Hepatocyte (in vitro differentiated cells): ENCODE measurements around the gene UPF2. TPM values are rescaled to one million over a fixed set of nuclear protein-coding genes. Genes with fewer than 3 reads are reported as not detected.

Experiments used
- DNase-seq: peaks from one replicate; pipeline ENCODE4 v3.0.0-alpha.2; 2016; ENCODE audit warnings: low spot score
- H2AFZ ChIP-seq: fragments of 200-600 bp; sonication (generic); 2 replicates; pipeline ENCODE4 v1.6.0; 2016; ENCODE audit warnings: antibody characterized with exemption, mild to moderate bottlenecking
- H3K27ac ChIP-seq: fragments of 200-600 bp; sonication (generic); 2 replicates; pipeline ENCODE4 v1.5.1; 2016; ENCODE audit warnings: mild to moderate bottlenecking
- H3K27me3 ChIP-seq: fragments of 200-600 bp; sonication (generic); 2 replicates; pipeline ENCODE4 v1.6.1; 2016
- H3K36me3 ChIP-seq: fragments of 200-600 bp; sonication (generic); replicated peaks from 2 replicates; pipeline ENCODE4 v1.5.1; 2016; ENCODE audit warnings: low read depth; ENCODE audit not compliant: insufficient read depth
- H3K4me1 ChIP-seq: fragments of 200-600 bp; sonication (generic); 2 replicates; pipeline ENCODE4 v1.5.1; 2016; ENCODE audit warnings: mild to moderate bottlenecking, moderate library complexity; ENCODE audit not compliant: insufficient read depth
- H3K4me2 ChIP-seq: fragments of 200-600 bp; sonication (generic); 2 replicates; pipeline ENCODE4 v1.6.0; 2016
- H3K4me3 ChIP-seq: fragments of 200-600 bp; sonication (generic); 2 replicates; pipeline ENCODE4 v1.5.1; 2016; ENCODE audit warnings: mild to moderate bottlenecking
- H3K79me2 ChIP-seq: fragments of 200-600 bp; sonication (generic); 2 replicates; pipeline ENCODE4 v1.6.0; 2017; ENCODE audit warnings: mild to moderate bottlenecking
- H3K9me2 ChIP-seq: fragments of 200-600 bp; sonication (generic); replicated peaks from 2 replicates; pipeline ENCODE4 v1.6.0; 2017; ENCODE audit warnings: mild to moderate bottlenecking; ENCODE audit not compliant: insufficient read depth
- H3K9me3 ChIP-seq: fragments of 200-600 bp; sonication (generic); 2 replicates; pipeline ENCODE4 v1.5.1; 2016; ENCODE audit warnings: low read depth, mild to moderate bottlenecking
- H4K20me1 ChIP-seq: fragments of 200-600 bp; sonication (generic); 2 replicates; pipeline ENCODE4 v1.6.0; 2016; ENCODE audit warnings: mild to moderate bottlenecking; ENCODE audit not compliant: insufficient read depth, poor library complexity, severe bottlenecking
- EZH2 ChIP-seq: fragments of 200-600 bp; sonication (generic); IDR thresholded peaks from 2 replicates; pipeline ENCODE4 v1.6.1; 2016; ENCODE audit warnings: antibody characterized with exemption, mild to moderate bottlenecking, borderline replicate concordance
- EZH2phosphoT487 ChIP-seq: fragments of 200-600 bp; sonication (generic); IDR thresholded peaks from one replicate; pipeline ENCODE4 v1.6.1; 2018; ENCODE audit warnings: antibody characterized with exemption, mild to moderate bottlenecking, low read depth, moderate library complexity; ENCODE audit not compliant: unreplicated experiment, severe bottlenecking
- WGBS: methylation state at CpG from one replicate; pipeline ENCODE4 v1.1.6; 2016; ENCODE audit warnings: low lambda C conversion rate; ENCODE audit errors: missing lambda C conversion rate; 5-methylcytosine and 5-hydroxymethylcytosine counted together
- polyA plus RNA-seq: library from polyadenylated mRNA; unstranded; fragments of >200 nt; fragmentation: Nextera tagmentation; extraction: Ambion mirVana; gene quantifications from 2 replicates; pipeline ENCODE4 v1.2.1, GENCODE V29; 2016
- total RNA-seq: library from RNA; depleted of rRNA; stranded (reverse); fragments of >200 nt; gene quantifications from 2 replicates; pipeline ENCODE4 v1.2.3, GENCODE V29; 2014
- TF ChIP-seq, protein P1 (sequence below): fragments of 200-600 bp; sonication (generic); IDR thresholded peaks from 2 replicates; pipeline ENCODE4 v1.5.1; 2016; ENCODE audit warnings: antibody characterized with exemption, mild to moderate bottlenecking; ENCODE audit not compliant: poor library complexity

Gene UPF2
- total and polyA plus RNA-seq, 2 experiments from 2014 or later = 12.3 to 14.5 TPM

DNA sequence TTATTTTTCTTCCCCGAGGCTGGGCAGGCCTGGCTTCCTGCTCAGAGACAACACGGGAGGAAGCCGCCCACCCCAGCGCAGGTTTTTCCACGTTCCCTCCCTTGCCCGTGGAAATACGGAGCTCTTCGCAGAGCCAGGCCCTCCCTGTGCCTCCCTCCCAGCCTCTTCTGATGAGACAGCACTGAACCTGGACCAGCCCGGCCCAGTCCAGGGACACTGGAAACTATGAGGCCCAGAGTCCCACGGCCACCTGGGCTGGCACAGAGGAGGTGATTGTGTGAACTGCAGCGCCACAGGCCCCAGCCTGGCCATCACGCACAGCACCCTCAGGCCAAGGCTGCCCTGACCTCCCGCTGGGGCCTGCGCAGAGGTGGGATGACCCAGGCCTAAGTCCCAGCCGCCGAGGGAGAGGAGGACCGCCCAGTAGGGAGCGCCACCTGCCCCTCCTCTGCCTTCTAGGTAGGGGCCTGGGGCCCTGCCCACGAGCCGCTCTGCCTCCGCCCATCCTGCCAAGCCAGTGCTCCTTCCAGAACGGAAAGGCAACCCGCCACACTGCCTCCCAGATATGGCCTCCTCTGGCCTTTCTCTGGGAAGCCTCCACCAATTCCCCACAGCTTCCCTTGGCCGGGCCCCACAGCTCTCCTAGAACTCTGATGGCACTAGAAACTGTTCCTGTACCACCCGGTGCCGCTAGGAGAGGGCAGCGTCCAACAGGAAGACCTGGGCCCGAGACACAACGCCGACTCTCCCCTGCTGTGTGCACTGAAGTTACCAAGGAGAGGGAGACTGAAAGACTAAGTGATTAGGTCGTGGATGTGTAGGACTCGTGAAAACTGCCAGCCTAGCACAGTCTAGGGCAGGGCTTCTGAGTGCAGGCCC is 162.2 kb downstream of the UPF2 start:
- Histone ChIP-seq H4K20me1 (no peaks in the 10 kb centered on the region), H2AFZ (no peak overlapping the region), H3K9me2 (no peaks in the 10 kb centered on the region), H3K4me2 (no peak overlapping the region), H3K27ac (no peak overlapping the region), H3K9me3 (no peaks in the 10 kb centered on the region), H3K27me3 (no peaks in the 10 kb centered on the region), H3K4me1 (peaks cover 21% of the 10 kb centered on the region), H3K36me3 (no peaks in the 10 kb centered on the region), H3K79me2 (no peaks in the 10 kb centered on the region), H3K4me3 (no peak overlapping the region)
- DNase-seq = no peak
- WGBS = 86% methylated on average over 30 of the region's 32 CpGs
- TF ChIP-seq EZH2 (no peak), EZH2phosphoT487 (no peak)
- TF ChIP-seq, protein P1, sequence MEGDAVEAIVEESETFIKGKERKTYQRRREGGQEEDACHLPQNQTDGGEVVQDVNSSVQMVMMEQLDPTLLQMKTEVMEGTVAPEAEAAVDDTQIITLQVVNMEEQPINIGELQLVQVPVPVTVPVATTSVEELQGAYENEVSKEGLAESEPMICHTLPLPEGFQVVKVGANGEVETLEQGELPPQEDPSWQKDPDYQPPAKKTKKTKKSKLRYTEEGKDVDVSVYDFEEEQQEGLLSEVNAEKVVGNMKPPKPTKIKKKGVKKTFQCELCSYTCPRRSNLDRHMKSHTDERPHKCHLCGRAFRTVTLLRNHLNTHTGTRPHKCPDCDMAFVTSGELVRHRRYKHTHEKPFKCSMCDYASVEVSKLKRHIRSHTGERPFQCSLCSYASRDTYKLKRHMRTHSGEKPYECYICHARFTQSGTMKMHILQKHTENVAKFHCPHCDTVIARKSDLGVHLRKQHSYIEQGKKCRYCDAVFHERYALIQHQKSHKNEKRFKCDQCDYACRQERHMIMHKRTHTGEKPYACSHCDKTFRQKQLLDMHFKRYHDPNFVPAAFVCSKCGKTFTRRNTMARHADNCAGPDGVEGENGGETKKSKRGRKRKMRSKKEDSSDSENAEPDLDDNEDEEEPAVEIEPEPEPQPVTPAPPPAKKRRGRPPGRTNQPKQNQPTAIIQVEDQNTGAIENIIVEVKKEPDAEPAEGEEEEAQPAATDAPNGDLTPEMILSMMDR = no peak

GRCh38 chr10:11879387-11880094 is 163.1 kb downstream of the UPF2 start:
- 84% methylated on average over 14 of the region's 15 CpGs for WGBS
- no peak overlapping the region for H2AFZ ChIP-seq
- H3K36me3 ChIP-seq = no peaks in the 10 kb centered on the region
- no peaks in the 10 kb centered on the region for H3K79me2 ChIP-seq
- TF ChIP-seq EZH2 = no peak
- TF ChIP-seq, protein P1 = no peak
- TF ChIP-seq EZH2phosphoT487 = no peak
- H3K9me2 ChIP-seq = no peaks in the 10 kb centered on the region
- no peaks in the 10 kb centered on the region for H4K20me1 ChIP-seq
- no peak overlapping the region for H3K27ac ChIP-seq
- H3K9me3 ChIP-seq = no peaks in the 10 kb centered on the region
- no peak for DNase-seq
- H3K4me3 ChIP-seq = no peak overlapping the region
- no peaks in the 10 kb centered on the region for H3K27me3 ChIP-seq
- no peak overlapping the region for H3K4me2 ChIP-seq
- H3K4me1 ChIP-seq = peaks cover 29% of the 10 kb centered on the region

DNA sequence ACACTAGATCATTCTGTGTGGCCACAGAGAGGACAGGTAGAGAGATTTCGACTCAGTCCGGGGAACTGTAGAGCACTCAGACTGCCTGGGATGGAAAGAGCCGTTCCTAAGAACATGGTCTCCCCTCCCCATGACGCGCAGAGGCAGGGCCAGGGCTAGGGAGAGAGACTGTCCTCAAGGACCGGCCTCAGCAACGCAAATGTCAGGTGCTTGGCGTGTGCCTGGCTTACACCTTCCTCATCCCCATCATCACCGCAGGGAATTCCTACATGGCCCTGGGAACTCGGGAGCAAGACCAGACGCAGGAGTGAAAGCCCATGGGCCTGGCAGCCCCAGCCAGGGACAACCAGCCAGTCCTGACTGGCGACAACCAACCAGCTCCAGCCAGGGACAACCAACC is 163.8 kb downstream of the UPF2 start:
- no peak for DNase-seq
- Histone ChIP-seq H3K4me3 (no peak overlapping the region), H4K20me1 (no peaks in the 10 kb centered on the region), H3K4me1 (peaks cover 36% of the 10 kb centered on the region), H3K9me2 (no peaks in the 10 kb centered on the region), H3K79me2 (no peaks in the 10 kb centered on the region), H3K27me3 (no peaks in the 10 kb centered on the region), H2AFZ (no peak overlapping the region), H3K9me3 (no peaks in the 10 kb centered on the region), H3K36me3 (no peaks in the 10 kb centered on the region), H3K27ac (no peak overlapping the region), H3K4me2 (no peak overlapping the region)
- 90% methylated on average over 12 of the region's 12 CpGs for WGBS
- TF ChIP-seq EZH2 = no peak
- TF ChIP-seq, protein P1 = no peak
- no peak for TF ChIP-seq EZH2phosphoT487
